Subcutaneous abdominal adipose tissue (tissue), 5 donors: Measurements from ENCODE around the gene PCDH15.

ENCODE experiments used
- H3K27ac ChIP-seq: one replicate; pipeline ENCODE4 v1.7.0; 2013; ENCODE audit warnings: low read depth, mild to moderate bottlenecking, inconsistent platforms, low read length, moderate library complexity
- H3K27me3 ChIP-seq, 5 donors: one replicate each; pipeline ENCODE4 v1.7.0; 2013; ENCODE audit warnings: low read length in 5 of 5, inconsistent platforms in 1 of 5; ENCODE audit not compliant: control insufficient read depth in 5 of 5, insufficient read depth in 4 of 5
- H3K36me3 ChIP-seq, 5 donors: one replicate each; pipeline ENCODE4 v1.7.0; 2013; ENCODE audit warnings: low read length in 5 of 5; ENCODE audit not compliant: control insufficient read depth in 5 of 5, insufficient read depth in 5 of 5
- H3K4me1 ChIP-seq, 5 donors: one replicate each; pipeline ENCODE4 v1.7.0; 2013; ENCODE audit warnings: low read length in 5 of 5, mild to moderate bottlenecking in 3 of 5, moderate library complexity in 1 of 5; ENCODE audit not compliant: control insufficient read depth in 5 of 5, insufficient read depth in 5 of 5
- H3K4me3 ChIP-seq, 5 donors: one replicate each; pipeline ENCODE4 v1.7.0; 2013; ENCODE audit warnings: low read length in 5 of 5, low read depth in 1 of 5
- H3K9ac ChIP-seq, 5 donors: one replicate each; pipeline ENCODE4 v1.7.0; 2013; ENCODE audit warnings: low read length in 5 of 5, mild to moderate bottlenecking in 4 of 5, moderate library complexity in 3 of 5
- H3K9me3 ChIP-seq, 5 donors: one replicate each; pipeline ENCODE4 v1.7.0; 2013; ENCODE audit warnings: low read length in 5 of 5; ENCODE audit not compliant: control insufficient read depth in 5 of 5
- donor health status: healthy.
- donor health status: healthy.
- donor health status: healthy.
- donor health status: healthy.
- donor health status: healthy.

The PCDH15 gene

DNA sequence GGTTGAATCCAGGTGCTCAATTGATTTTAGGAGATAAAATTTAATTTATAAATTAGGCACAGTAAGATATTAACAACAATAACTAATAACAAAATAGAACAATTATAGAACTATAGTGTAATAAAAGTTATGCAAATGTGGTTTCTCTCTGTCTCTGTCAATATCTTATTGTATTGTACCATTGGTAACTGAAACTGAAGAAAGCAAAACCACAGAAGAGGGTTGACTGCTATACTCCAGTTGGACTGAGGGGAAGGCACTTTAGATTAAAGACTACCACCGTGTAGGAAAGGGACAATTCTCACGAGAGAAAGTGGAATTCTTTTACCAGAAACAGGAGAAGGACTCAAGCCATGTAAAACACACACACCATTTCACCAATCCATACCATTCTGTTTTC lies 967.1 kb downstream of the PCDH15 start:
- Histone ChIP-seq H3K27me3 (no peaks in the 10 kb centered on the region), H3K4me3 (no peak overlapping the region), H3K9me3 (no peaks in the 10 kb centered on the region), H3K36me3 (no peaks in the 10 kb centered on the region), H3K4me1 (no peaks in the 10 kb centered on the region), H3K9ac (no peak overlapping the region), H3K27ac (no peak overlapping the region)

DNA sequence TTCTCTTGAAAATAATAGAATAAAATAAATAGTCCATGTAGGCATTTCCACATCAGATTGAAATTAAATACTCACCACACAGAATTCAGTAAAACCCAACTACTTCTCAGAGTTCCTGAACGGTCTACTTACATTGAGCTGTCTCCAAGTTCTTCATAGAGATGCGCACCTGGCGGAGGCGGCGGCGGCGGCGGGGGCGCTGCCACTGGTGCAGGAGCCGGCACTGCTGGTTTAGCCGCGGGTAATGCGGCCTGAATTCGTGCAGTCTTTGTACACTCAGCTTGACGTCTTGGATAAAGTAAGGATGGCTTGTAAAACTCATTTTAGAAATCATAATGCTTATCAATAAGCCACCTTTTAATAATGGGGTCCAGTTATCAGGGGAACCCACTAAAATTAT lies 973.8 kb downstream of the PCDH15 start:
- Histone ChIP-seq H3K36me3 (no peaks in the 10 kb centered on the region), H3K27ac (no peak overlapping the region), H3K4me3 (no peak overlapping the region), H3K4me1 (peaks cover 0 to 7% (median 0%) of the 10 kb centered on the region in 5 donors), H3K27me3 (no peaks in the 10 kb centered on the region), H3K9ac (no peak overlapping the region), H3K9me3 (no peaks in the 10 kb centered on the region)

DNA sequence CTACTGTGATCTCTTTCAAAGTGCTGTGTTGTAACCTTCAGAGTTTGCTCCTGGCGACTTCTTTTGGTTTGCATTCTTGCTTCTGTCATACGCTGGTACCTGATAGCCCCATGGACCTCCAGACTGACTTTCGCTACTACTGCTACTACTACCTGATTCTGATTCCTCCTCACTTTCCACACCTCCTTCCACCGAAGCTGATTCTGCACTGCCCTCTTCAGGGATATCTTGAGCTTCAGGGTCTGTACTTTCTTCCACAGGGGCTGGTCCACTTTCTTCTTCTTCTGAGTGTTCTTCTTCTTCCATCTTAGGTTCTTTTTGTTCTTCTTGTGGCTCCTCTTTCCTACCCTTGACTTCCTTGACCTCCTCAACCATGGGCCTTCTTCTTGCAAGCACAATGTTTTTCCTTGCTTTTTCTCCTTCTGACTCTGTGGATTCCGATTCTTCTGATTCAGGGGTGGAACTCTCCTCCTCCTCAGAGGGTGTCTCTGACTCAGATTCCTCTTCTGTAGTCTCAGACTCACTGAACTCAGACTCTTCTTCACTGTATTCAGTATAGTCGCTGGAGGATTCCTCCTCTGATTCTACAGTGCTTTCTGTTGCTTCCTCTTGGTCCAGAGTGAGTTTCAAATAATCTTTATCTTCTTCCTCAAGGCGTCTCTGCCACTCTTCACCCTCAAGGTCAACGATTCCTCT lies 992.2 kb downstream of the PCDH15 start:
- H3K36me3 ChIP-seq: no peaks in the 10 kb centered on the region
- H3K9ac ChIP-seq: no peak overlapping the region
- no peaks in the 10 kb centered on the region for H3K9me3 ChIP-seq
- H3K27ac ChIP-seq: no peak overlapping the region
- H3K27me3 ChIP-seq: no peaks in the 10 kb centered on the region
- no peaks in the 10 kb centered on the region for H3K4me1 ChIP-seq
- H3K4me3 ChIP-seq: no peak overlapping the region

DNA sequence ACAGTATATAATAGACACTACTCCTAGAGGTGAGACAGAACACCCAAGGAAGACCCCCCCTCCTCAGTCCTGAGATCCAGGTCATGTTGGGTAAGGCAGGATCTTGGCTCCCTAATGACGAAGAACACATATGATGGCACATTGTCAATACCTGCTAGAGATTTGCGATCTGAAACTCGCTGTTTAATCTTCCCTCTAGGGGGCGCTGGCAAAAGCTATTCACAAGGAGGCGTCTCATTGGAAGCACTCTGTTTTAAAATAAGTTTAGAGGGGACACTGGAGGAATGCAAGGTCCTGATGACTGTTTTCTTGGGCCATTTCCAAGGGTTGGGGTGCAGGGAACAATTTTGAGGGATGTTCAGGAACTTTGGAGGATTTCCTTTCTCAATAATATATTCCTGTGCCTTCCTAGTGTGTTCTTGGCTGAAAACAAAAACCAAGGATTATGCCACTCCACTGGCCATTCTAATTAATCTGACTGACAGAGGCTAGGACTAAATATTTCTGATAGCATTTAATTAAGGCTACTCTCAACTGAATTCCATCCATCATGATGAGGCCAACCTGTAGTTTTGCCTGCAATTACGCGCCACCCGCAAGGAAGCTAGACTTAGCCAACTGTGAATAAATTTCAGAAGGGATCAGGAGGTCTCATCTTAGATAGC lies 1014.7 kb downstream of the PCDH15 start:
- Histone ChIP-seq H3K27ac (no peak overlapping the region), H3K36me3 (no peaks in the 10 kb centered on the region), H3K9ac (no peak overlapping the region), H3K4me1 (no peaks in the 10 kb centered on the region), H3K27me3 (no peaks in the 10 kb centered on the region), H3K9me3 (no peaks in the 10 kb centered on the region), H3K4me3 (no peak overlapping the region)

DNA sequence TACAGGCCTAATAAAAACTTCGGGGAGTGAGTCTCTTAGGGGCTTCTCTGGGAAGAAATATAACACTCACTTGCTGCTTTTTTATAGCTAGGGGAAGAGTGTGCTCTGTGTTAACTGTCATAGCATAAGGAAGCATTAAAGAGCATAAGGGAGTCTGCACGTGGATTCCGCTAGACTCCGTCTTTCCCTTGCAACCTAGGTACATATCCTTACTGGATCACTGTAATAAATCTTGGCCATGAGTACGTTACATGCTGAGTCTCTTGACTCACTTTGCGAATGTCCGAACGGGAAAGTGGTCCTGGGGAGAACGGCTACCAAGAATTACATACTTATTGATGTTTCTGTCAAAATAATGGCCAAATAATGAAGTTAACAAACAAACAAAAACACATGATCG lies 1029.3 kb downstream of the PCDH15 start:
- no peaks in the 10 kb centered on the region for H3K36me3 ChIP-seq
- no peak overlapping the region for H3K27ac ChIP-seq
- H3K9me3 ChIP-seq: no peaks in the 10 kb centered on the region
- H3K4me1 ChIP-seq: peaks cover 0 to 4% (median 0%) of the 10 kb centered on the region in 5 donors
- H3K9ac ChIP-seq: no peak overlapping the region
- H3K4me3 ChIP-seq: no peak overlapping the region
- peaks cover 0 to 6% (median 0%) of the 10 kb centered on the region in 5 donors for H3K27me3 ChIP-seq

DNA sequence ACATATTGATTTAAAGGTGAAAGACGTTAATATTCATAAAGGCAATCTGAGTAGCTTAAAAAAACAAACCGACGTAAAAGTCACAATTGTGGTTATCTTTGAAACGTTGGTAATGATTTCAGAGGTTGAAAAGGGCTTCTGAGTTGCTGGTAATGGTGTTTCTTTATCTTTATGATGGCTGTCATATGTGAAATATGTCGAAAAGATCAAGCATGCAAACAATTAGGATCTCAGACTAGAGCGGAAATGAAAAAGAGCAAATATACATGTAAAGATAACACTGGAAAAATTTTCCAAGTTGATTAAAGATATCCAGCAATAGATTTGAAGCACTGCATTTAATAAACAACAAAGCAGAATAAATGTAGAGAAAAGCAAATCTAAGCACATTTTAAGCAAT lies 1030.1 kb downstream of the PCDH15 start:
- no peak overlapping the region for H3K27ac ChIP-seq
- no peaks in the 10 kb centered on the region for H3K9me3 ChIP-seq
- H3K4me1 ChIP-seq: peaks cover 0 to 4% (median 0%) of the 10 kb centered on the region in 5 donors
- no peak overlapping the region for H3K4me3 ChIP-seq
- no peaks in the 10 kb centered on the region for H3K36me3 ChIP-seq
- H3K27me3 ChIP-seq: peaks cover 0 to 6% (median 0%) of the 10 kb centered on the region in 5 donors
- no peak overlapping the region for H3K9ac ChIP-seq

DNA sequence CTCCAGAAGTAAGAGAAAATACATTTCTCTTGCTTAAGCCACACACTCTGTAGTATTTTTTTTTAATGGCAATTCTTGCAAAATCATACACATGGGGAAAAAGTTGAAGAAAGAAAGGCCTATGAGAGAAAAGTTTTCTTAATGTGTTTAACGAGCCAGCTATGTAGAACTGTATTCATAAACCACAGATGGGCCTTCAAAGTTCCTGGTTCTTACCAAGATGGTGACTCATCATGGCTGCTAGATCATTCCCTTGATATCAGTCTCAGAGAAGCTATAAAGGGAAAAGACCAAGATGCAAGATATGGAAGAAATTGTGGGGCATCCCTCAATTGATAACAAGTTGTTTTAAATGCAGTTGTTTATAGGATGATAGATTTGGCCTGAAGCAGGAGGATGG lies 1035.7 kb downstream of the PCDH15 start:
- Histone ChIP-seq H3K9ac (no peak overlapping the region), H3K9me3 (no peaks in the 10 kb centered on the region), H3K4me3 (no peak overlapping the region), H3K36me3 (no peaks in the 10 kb centered on the region), H3K27me3 (no peaks in the 10 kb centered on the region), H3K27ac (no peak overlapping the region), H3K4me1 (no peaks in the 10 kb centered on the region)

DNA sequence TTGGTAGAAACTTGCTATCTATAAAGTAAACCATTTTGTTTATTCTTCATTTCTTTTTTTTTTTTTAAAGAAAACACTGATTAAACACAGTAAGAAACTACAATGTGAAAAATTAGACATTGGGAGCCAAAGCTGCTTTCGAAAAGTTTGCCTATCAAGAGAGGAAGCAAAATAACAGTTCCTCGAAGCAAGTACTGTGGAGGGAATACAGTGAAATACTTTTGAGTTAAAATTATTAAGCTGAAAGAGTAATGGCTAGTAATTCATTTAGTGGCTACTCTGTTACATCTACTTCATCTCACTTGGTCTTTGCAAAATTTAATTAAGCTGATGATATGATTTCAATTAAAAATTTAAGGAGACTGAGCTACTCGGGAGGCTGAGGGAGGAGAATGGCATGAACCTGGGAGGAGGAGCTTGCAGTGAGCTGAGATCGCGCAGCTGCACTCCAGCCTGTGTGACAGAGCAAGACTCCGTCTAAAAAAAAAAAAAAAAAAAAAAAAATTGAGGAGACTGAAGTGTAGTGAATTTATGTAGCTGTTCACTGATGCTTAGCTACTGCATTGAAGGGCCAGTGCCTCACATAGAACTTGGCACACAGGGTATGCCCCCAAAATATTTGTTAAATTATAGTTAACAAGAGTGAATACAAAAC lies 1046.3 kb downstream of the PCDH15 start:
- Histone ChIP-seq H3K4me3 (peak overlapping the region in 2 of 5 donors; percentile 8 to 36), H3K9ac (peak overlapping the region in 1 of 5 donors; percentile 9), H3K9me3 (peaks cover 0 to under 1% (median 0%) of the 10 kb centered on the region in 5 donors)

More for the DNA sequence above, 1046.3 kb downstream of the PCDH15 start:
- Histone ChIP-seq H3K36me3 (no peaks in the 10 kb centered on the region), H3K4me1 (no peaks in the 10 kb centered on the region), H3K27me3 (no peaks in the 10 kb centered on the region), H3K27ac (no peak overlapping the region)
